IMR-90 (cell line): ENCODE measurements around the gene RIMS4. TPM values are rescaled to one million over a fixed set of nuclear protein-coding genes. Genes with fewer than 3 reads are reported as not detected.
A peak's percentile ranks its signal among the peaks of the same experiment; 100 is the strongest.

ENCODE experiments used
- ATAC-seq: fragments of 200-7000 bp; cut with Tn5 transposase; 2 replicates; pipeline ENCODE4 v1.9.1; 2020; ENCODE audit warnings: low read depth, mild to moderate bottlenecking, moderate library complexity
- BruUV-seq: library from RNA; stranded (reverse); fragments of 400-500 nt; replicated peaks from 2 replicates; lab custom pipeline; 2021; lab: Mats Ljungman, UMichigan
- CTCF ChIA-PET: fragments of 300-600 bp; formaldehyde crosslinking; extraction: SDS; loops from one replicate; lab custom pipeline; 2021; ENCODE audit warnings: antibody characterized with exemption; lab: Yijun Ruan, JAX
- POLR2A ChIA-PET: fragments of 300-600 bp; sonication (Branson Sonifier 250); formaldehyde crosslinking; loops from one replicate; lab custom pipeline; 2022; ENCODE audit warnings: antibody characterized with exemption; ENCODE audit not compliant: unreplicated experiment; lab: Charles Lee
- DNase-seq: peaks from one replicate; pipeline ENCODE4 v3.0.0; 2013
- H2AFZ ChIP-seq: replicated peaks from 2 replicates; pipeline ENCODE3; 2013; ENCODE audit warnings: low read length, mild to moderate bottlenecking; ENCODE audit not compliant: poor library complexity
- H2AK5ac ChIP-seq: 2 replicates; pipeline ENCODE4 v1.6.1; 2013; ENCODE audit warnings: low read depth, low read length, inconsistent platforms
- H2AK9ac ChIP-seq: replicated peaks from 2 replicates; pipeline ENCODE3; 2013; ENCODE audit warnings: mild to moderate bottlenecking, low read depth, low read length, moderate library complexity; ENCODE audit not compliant: poor library complexity
- H2BK120ac ChIP-seq: 2 replicates; pipeline ENCODE4 v1.6.1; 2013; ENCODE audit warnings: low read depth, low read length, inconsistent platforms
- H2BK15ac ChIP-seq: 3 replicates; pipeline ENCODE4 v1.6.1; 2013; ENCODE audit warnings: low read depth, low read length, inconsistent platforms
- H2BK20ac ChIP-seq: 2 replicates; pipeline ENCODE4 v1.6.1; 2013; ENCODE audit warnings: low read depth, mild to moderate bottlenecking, inconsistent platforms, low read length, moderate library complexity
- H2BK5ac ChIP-seq: 2 replicates; pipeline ENCODE4 v1.6.1; 2013; ENCODE audit warnings: mild to moderate bottlenecking, low read depth, low read length, inconsistent platforms; ENCODE audit not compliant: poor library complexity, severe bottlenecking
- H3K14ac ChIP-seq: replicated peaks from 2 replicates; pipeline ENCODE4 v1.6.1; 2013; ENCODE audit warnings: low read depth, low read length, inconsistent platforms
- H3K18ac ChIP-seq: 2 replicates; pipeline ENCODE4 v1.6.1; 2013; ENCODE audit warnings: low read depth, low read length, control low read depth
- H3K23ac ChIP-seq: 2 replicates; pipeline ENCODE4 v1.6.1; 2013; ENCODE audit warnings: low read depth, low read length, inconsistent platforms
- H3K27ac ChIP-seq: 2 replicates; pipeline ENCODE4 v1.5.1; 2013; ENCODE audit warnings: mild to moderate bottlenecking, control low read depth, low read length; ENCODE audit not compliant: insufficient read depth
- H3K27me3 ChIP-seq: 2 replicates; pipeline ENCODE4 v1.6.1; 2013; ENCODE audit warnings: low read length; ENCODE audit not compliant: control insufficient read depth, insufficient read depth
- H3K36me3 ChIP-seq: 2 replicates; pipeline ENCODE4 v1.6.1; 2013; ENCODE audit warnings: low read length, mixed read lengths; ENCODE audit not compliant: control insufficient read depth, insufficient read depth
- H3K4ac ChIP-seq: 2 replicates; pipeline ENCODE4 v1.6.1; 2013; ENCODE audit warnings: low read depth, low read length, inconsistent platforms
- H3K4me1 ChIP-seq: 2 replicates; pipeline ENCODE4 v1.6.1; 2013; ENCODE audit warnings: low read length, mixed read lengths; ENCODE audit not compliant: control insufficient read depth, insufficient read depth
- H3K4me2 ChIP-seq: 2 replicates; pipeline ENCODE4 v1.6.1; 2013; ENCODE audit warnings: low read depth, mild to moderate bottlenecking, control low read depth, low read length, moderate library complexity
- H3K4me3 ChIP-seq: 2 replicates; pipeline ENCODE4 v1.5.1; 2013; ENCODE audit warnings: low read depth, mild to moderate bottlenecking, control low read depth, low read length, moderate library complexity; ENCODE audit not compliant: insufficient read depth
- H3K56ac ChIP-seq: 2 replicates; pipeline ENCODE4 v1.6.1; 2013; ENCODE audit warnings: low read length, inconsistent platforms; ENCODE audit not compliant: insufficient read depth; ENCODE audit errors: extremely low read depth
- H3K79me1 ChIP-seq, 2 experiments: 2 replicates each; pipeline ENCODE4 v1.6.1; 2013; ENCODE audit warnings: low read length in 2 of 2, inconsistent platforms in 1 of 2, low read depth in 1 of 2
- H3K9ac ChIP-seq: 2 replicates; pipeline ENCODE4 v1.6.1; 2013; ENCODE audit warnings: low read depth, low read length, control low read depth
- H3K9me1 ChIP-seq: 2 replicates; pipeline ENCODE4 v1.6.1; 2013; ENCODE audit warnings: low read length, inconsistent platforms; ENCODE audit not compliant: insufficient read depth
- H3K9me3 ChIP-seq: 2 replicates; pipeline ENCODE4 v1.6.1; 2013; ENCODE audit warnings: low read length; ENCODE audit not compliant: control insufficient read depth, insufficient read depth
- H4K20me1 ChIP-seq: 2 replicates; pipeline ENCODE4 v1.6.1; 2013; ENCODE audit warnings: low read length, inconsistent platforms; ENCODE audit not compliant: insufficient read depth
- H4K5ac ChIP-seq: 2 replicates; pipeline ENCODE4 v1.6.1; 2013; ENCODE audit warnings: mild to moderate bottlenecking, low read depth, low read length, control low read depth
- H4K8ac ChIP-seq, 2 experiments: 2 replicates each; pipeline ENCODE4 v1.6.1; 2013; ENCODE audit warnings: low read depth in 2 of 2, low read length in 2 of 2, control low read depth in 1 of 2, inconsistent platforms in 1 of 2
- H4K91ac ChIP-seq: 2 replicates; pipeline ENCODE4 v1.6.1; 2013; ENCODE audit warnings: low read depth, low read length, inconsistent platforms; ENCODE audit not compliant: insufficient read depth
- BHLHE40 ChIP-seq: fragments of 150-350 bp; IDR thresholded peaks from 2 replicates; pipeline ENCODE4 v1.6.1; 2016; ENCODE audit warnings: mild to moderate bottlenecking, low read depth, low read length
- CEBPB ChIP-seq: IDR thresholded peaks from 2 replicates; pipeline ENCODE4 v1.6.1; 2012; ENCODE audit warnings: low read depth, low read length, improper control_type of control experiment
- CHD1 ChIP-seq: IDR thresholded peaks from 2 replicates; pipeline ENCODE4 v1.6.1; 2012; ENCODE audit warnings: low read depth, low read length, improper control_type of control experiment
- ELK1 ChIP-seq: fragments of 150-350 bp; IDR thresholded peaks from 2 replicates; pipeline ENCODE4 v1.6.1; 2016; ENCODE audit warnings: low read depth, mild to moderate bottlenecking, low read length, moderate library complexity, borderline replicate concordance
- FOS ChIP-seq: fragments of 150-350 bp; IDR thresholded peaks from 2 replicates; pipeline ENCODE4 v1.6.1; 2016; ENCODE audit warnings: low read depth, low read length
- MAFK ChIP-seq: IDR thresholded peaks from 2 replicates; pipeline ENCODE4 v1.6.1; 2012; ENCODE audit warnings: low read depth, low read length, improper control_type of control experiment
- MAZ ChIP-seq: IDR thresholded peaks from 2 replicates; pipeline ENCODE4 v1.6.1; 2012; ENCODE audit warnings: low read depth, mild to moderate bottlenecking, low read length, improper control_type of control experiment, moderate library complexity, borderline replicate concordance
- MXI1 ChIP-seq: IDR thresholded peaks from 2 replicates; pipeline ENCODE4 v1.6.1; 2012; ENCODE audit warnings: low read depth, mild to moderate bottlenecking, low read length, moderate library complexity, borderline replicate concordance
- NFE2L2 ChIP-seq: fragments of 150-350 bp; IDR thresholded peaks from 2 replicates; pipeline ENCODE4 v1.6.1; 2016; ENCODE audit warnings: low read depth, mild to moderate bottlenecking, low read length
- POLR2A ChIP-seq: IDR thresholded peaks from 2 replicates; pipeline ENCODE4 v1.6.1; 2012; ENCODE audit warnings: mild to moderate bottlenecking, low read depth, low read length
- RAD21 ChIP-seq: IDR thresholded peaks from 2 replicates; pipeline ENCODE4 v1.6.1; 2012; ENCODE audit warnings: low read length, improper control_type of control experiment
- RFX5 ChIP-seq: IDR thresholded peaks from 2 replicates; pipeline ENCODE4 v1.8.0; 2012; ENCODE audit warnings: low read depth, mild to moderate bottlenecking, low read length, moderate library complexity
- SMC3 ChIP-seq: fragments of 150-350 bp; IDR thresholded peaks from 2 replicates; pipeline ENCODE4 v1.6.1; 2016; ENCODE audit warnings: low read depth, mild to moderate bottlenecking, antibody characterized with exemption, low read length, moderate library complexity
- WGBS, 2 experiments: methylation state at CpG; one replicate each; pipeline versions ENCODE4 v1.1.5 to v1.1.7; 2013; ENCODE audit warnings: missing lambda C conversion rate in 2 of 2; ENCODE audit not compliant: insufficient read length in 1 of 2; ENCODE audit errors: extremely low coverage in 2 of 2; 5-methylcytosine and 5-hydroxymethylcytosine counted together
- dilution Hi-C: fragments of 300-500 bp; cut with HindIII; formaldehyde crosslinking; loops from one replicate; pipeline ENCODE4 v1.14.3; 2018; ENCODE audit warnings: low sequenced_read_pairs; ENCODE audit not compliant: unreplicated experiment
- in situ Hi-C: fragments of 300-500 bp; cut with MboI; formaldehyde crosslinking; loops from 3 replicates; pipeline ENCODE4 v1.14.3; 2019; ENCODE audit warnings: low sequenced_read_pairs, inconsistent platforms, mixed read lengths
- intact Hi-C: fragments of 100-400 bp; cut with micrococcal nuclease; formaldehyde crosslinking; loops from 2 replicates; pipeline ENCODE4 v1.10.0; 2022
- polyA plus RNA-seq, 3 experiments: library from polyadenylated mRNA; depleted of rRNA; stranded (reverse); fragments of >200 nt; gene quantifications; 2 replicates each; pipeline ENCODE4 v1.2.3, GENCODE V29; 2012; ENCODE audit warnings: low replicate concordance in 1 of 3
- total RNA-seq: library from RNA; depleted of rRNA; stranded (reverse); fragments of >200 nt; gene quantifications from 2 replicates; pipeline ENCODE4 v1.2.3, GENCODE V29; 2012
- TF ChIP-seq, protein P1 (sequence below): conservative IDR thresholded peaks from 2 replicates; pipeline ENCODE4 v1.5.1; 2012; ENCODE audit warnings: mild to moderate bottlenecking, low read depth, low read length, improper control_type of control experiment
- TF ChIP-seq, protein P2 (sequence below): fragments of 150-350 bp; IDR thresholded peaks from 2 replicates; pipeline ENCODE4 v1.6.1; 2017; ENCODE audit warnings: mild to moderate bottlenecking, antibody characterized with exemption, low read length, low read depth

The RIMS4 gene
- total and polyA plus RNA-seq, 2 of the 4 experiments (the other 2 are of a cell fraction) = not detected

- Histone ChIP-seq H3K27ac (no peak overlapping the region), H2AK9ac (peak overlapping the region; percentile 57), H3K36me3 (no peaks in the 10 kb centered on the region), H2BK15ac (no peak overlapping the region), H3K56ac (no peak overlapping the region), H4K5ac (no peak overlapping the region), H3K9me3 (no peaks in the 10 kb centered on the region), H3K9me1 (no peaks in the 10 kb centered on the region), H3K79me1 (no peaks in the 10 kb centered on the region), H4K20me1 (no peaks in the 10 kb centered on the region), H2BK20ac (no peak overlapping the region; the same call in 1 of the 2 replicates), H4K8ac (no peak overlapping the region), H3K9ac (no peak overlapping the region), H3K18ac (no peak overlapping the region), H3K14ac (no peak overlapping the region), H2AFZ (no peak overlapping the region), H2AK5ac (peak overlapping the region; percentile 57; the same call in 1 of the 2 replicates), H3K4me2 (no peak overlapping the region), H3K23ac (no peak overlapping the region), H3K4me1 (peaks cover 14% of the 10 kb centered on the region), H2BK120ac (no peak overlapping the region), H3K27me3 (no peaks in the 10 kb centered on the region; the same call in 1 of the 2 replicates), H2BK5ac (no peak overlapping the region), H3K4me3 (no peak overlapping the region), H4K91ac (peak overlapping the region; percentile 15; the same call in 1 of the 2 replicates), H3K4ac (no peak overlapping the region)
- dilution Hi-C loops = no loop called here
- BruUV-seq = no TSS peak
- CTCF ChIA-PET = interaction anchor here (0.6 kb wide), 1 partner anchor 12 kb away, joined by 3 read pairs; no protein-coding TSS in a partner anchor
- in situ Hi-C loops = no loop called here
- DNase-seq = no peak
- POLR2A ChIA-PET = no interaction called here
- intact Hi-C loops = no loop called here
- TF ChIP-seq NFE2L2 (no peak), RFX5 (no peak), ELK1 (no peak), BHLHE40 (no peak), MAZ (no peak), CEBPB (no peak), MAFK (no peak), SMC3 (no peak), FOS (no peak), CHD1 (no peak), MXI1 (no peak), POLR2A (no peak), RAD21 (no peak)
- TF ChIP-seq, protein P1, sequence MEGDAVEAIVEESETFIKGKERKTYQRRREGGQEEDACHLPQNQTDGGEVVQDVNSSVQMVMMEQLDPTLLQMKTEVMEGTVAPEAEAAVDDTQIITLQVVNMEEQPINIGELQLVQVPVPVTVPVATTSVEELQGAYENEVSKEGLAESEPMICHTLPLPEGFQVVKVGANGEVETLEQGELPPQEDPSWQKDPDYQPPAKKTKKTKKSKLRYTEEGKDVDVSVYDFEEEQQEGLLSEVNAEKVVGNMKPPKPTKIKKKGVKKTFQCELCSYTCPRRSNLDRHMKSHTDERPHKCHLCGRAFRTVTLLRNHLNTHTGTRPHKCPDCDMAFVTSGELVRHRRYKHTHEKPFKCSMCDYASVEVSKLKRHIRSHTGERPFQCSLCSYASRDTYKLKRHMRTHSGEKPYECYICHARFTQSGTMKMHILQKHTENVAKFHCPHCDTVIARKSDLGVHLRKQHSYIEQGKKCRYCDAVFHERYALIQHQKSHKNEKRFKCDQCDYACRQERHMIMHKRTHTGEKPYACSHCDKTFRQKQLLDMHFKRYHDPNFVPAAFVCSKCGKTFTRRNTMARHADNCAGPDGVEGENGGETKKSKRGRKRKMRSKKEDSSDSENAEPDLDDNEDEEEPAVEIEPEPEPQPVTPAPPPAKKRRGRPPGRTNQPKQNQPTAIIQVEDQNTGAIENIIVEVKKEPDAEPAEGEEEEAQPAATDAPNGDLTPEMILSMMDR = no peak
- TF ChIP-seq, protein P2, sequence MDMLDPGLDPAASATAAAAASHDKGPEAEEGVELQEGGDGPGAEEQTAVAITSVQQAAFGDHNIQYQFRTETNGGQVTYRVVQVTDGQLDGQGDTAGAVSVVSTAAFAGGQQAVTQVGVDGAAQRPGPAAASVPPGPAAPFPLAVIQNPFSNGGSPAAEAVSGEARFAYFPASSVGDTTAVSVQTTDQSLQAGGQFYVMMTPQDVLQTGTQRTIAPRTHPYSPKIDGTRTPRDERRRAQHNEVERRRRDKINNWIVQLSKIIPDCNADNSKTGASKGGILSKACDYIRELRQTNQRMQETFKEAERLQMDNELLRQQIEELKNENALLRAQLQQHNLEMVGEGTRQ = no peak
- WGBS, 2 experiments = no CpG with 5 or more reads among the region's 2 CpGs
- no peak for ATAC-seq
These were observed 82.7 kb downstream of the RIMS4 start for GRCh38 chr20:44727651-44728050.
